C4-2B (cell line): Measurements from ENCODE around the gene CEP68.

Experiments
- ZFX ChIP-seq: fragments of 450-650 bp; IDR thresholded peaks from 2 replicates; pipeline ENCODE4 v1.6.1; 2017
- TF ChIP-seq, protein P1 (sequence below): fragments of 450-650 bp; conservative IDR thresholded peaks from 2 replicates; pipeline ENCODE4 v1.5.1; 2017; ENCODE audit warnings: mild to moderate bottlenecking

- TF ChIP-seq, protein P1, sequence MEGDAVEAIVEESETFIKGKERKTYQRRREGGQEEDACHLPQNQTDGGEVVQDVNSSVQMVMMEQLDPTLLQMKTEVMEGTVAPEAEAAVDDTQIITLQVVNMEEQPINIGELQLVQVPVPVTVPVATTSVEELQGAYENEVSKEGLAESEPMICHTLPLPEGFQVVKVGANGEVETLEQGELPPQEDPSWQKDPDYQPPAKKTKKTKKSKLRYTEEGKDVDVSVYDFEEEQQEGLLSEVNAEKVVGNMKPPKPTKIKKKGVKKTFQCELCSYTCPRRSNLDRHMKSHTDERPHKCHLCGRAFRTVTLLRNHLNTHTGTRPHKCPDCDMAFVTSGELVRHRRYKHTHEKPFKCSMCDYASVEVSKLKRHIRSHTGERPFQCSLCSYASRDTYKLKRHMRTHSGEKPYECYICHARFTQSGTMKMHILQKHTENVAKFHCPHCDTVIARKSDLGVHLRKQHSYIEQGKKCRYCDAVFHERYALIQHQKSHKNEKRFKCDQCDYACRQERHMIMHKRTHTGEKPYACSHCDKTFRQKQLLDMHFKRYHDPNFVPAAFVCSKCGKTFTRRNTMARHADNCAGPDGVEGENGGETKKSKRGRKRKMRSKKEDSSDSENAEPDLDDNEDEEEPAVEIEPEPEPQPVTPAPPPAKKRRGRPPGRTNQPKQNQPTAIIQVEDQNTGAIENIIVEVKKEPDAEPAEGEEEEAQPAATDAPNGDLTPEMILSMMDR, result no peak
- no peak for TF ChIP-seq ZFX
Observed at GRCh38 chr2:65097844-65098243, 41.6 kb downstream of the CEP68 start.
